WTC11 (cell line): Measurements from ENCODE around the gene NRDC. TPM values are rescaled to one million over a fixed set of nuclear protein-coding genes. Genes with fewer than 3 reads are reported as not detected.
A peak's percentile ranks its signal among the peaks of the same experiment; 100 is the strongest.

Experiments
- ATAC-seq: fragments of 200-7000 bp; cut with Tn5 transposase; 2 replicates; pipeline ENCODE4 v1.10.0; 2021; ENCODE audit warnings: mild to moderate bottlenecking, moderate library complexity
- CTCF ChIA-PET: fragments of 300-600 bp; sonication (Branson Sonifier 250); formaldehyde crosslinking; loops from one replicate; lab custom pipeline; 2021; ENCODE audit warnings: antibody characterized with exemption; lab: Charles Lee
- POLR2A ChIA-PET: fragments of 350-600 bp; sonication (Branson Sonifier 250); formaldehyde crosslinking; loops from one replicate; lab custom pipeline; 2021; ENCODE audit warnings: antibody characterized with exemption; lab: Charles Lee
- DNase-seq: peaks from one replicate; pipeline ENCODE4 v3.0.0; 2021; ENCODE audit warnings: low spot score
- H3K27ac Mint-ChIP-seq: 2 replicates; pipeline ENCODE4 v1.8.0; 2021; ENCODE audit warnings: mixed read lengths
- H3K27me3 Mint-ChIP-seq: 2 replicates; pipeline ENCODE4 v1.8.0; 2021; ENCODE audit warnings: low read depth, mild to moderate bottlenecking, moderate library complexity, mixed read lengths
- H3K36me3 Mint-ChIP-seq: 2 replicates; pipeline ENCODE4 v1.8.0; 2021; ENCODE audit warnings: mixed read lengths
- H3K4me1 Mint-ChIP-seq: 2 replicates; pipeline ENCODE4 v1.8.0; 2022; ENCODE audit warnings: mixed read lengths
- H3K4me3 Mint-ChIP-seq: 2 replicates; pipeline ENCODE4 v1.8.0; 2021; ENCODE audit warnings: mild to moderate bottlenecking, moderate library complexity, mixed read lengths
- H3K9me3 Mint-ChIP-seq: 2 replicates; pipeline ENCODE4 v1.8.0; 2021; ENCODE audit warnings: mixed read lengths
- CDX4 ChIP-seq: fragments of 250-450 bp; sonication (Bioruptor Pico); IDR thresholded peaks from 2 replicates; pipeline ENCODE4 v1.9.0; 2021; ENCODE audit warnings: moderate library complexity, mild to moderate bottlenecking, inconsistent platforms, borderline replicate concordance
- CREB1 ChIP-seq: sonication (generic); formaldehyde crosslinking; IDR thresholded peaks from 2 replicates; pipeline ENCODE4 v1.8.0; 2023; ENCODE audit warnings: mild to moderate bottlenecking, missing genetic modification reagents
- CREM ChIP-seq: sonication (generic); formaldehyde crosslinking; IDR thresholded peaks from 2 replicates; pipeline ENCODE4 v1.8.1; 2022; ENCODE audit warnings: mild to moderate bottlenecking, missing genetic modification reagents, moderate library complexity
- ELF4 ChIP-seq: sonication (generic); formaldehyde crosslinking; IDR thresholded peaks from 2 replicates; pipeline ENCODE4 v1.8.1; 2022; ENCODE audit warnings: low read depth, mild to moderate bottlenecking, moderate library complexity, missing genetic modification reagents
- FOXP1 ChIP-seq: sonication (generic); formaldehyde crosslinking; IDR thresholded peaks from 2 replicates; pipeline ENCODE4 v1.8.0; 2022; ENCODE audit warnings: missing genetic modification reagents, mild to moderate bottlenecking, moderate library complexity, borderline replicate concordance
- GABPB1 ChIP-seq: sonication (generic); formaldehyde crosslinking; IDR thresholded peaks from 2 replicates; pipeline ENCODE4 v1.8.1; 2023; ENCODE audit warnings: mild to moderate bottlenecking, missing genetic modification reagents
- IRF2 ChIP-seq: sonication (generic); formaldehyde crosslinking; IDR thresholded peaks from 2 replicates; pipeline ENCODE4 v1.8.0; 2022; ENCODE audit warnings: low read depth, missing genetic modification reagents, borderline replicate concordance
- KAT7 ChIP-seq: sonication (generic); formaldehyde crosslinking; IDR thresholded peaks from 2 replicates; pipeline ENCODE4 v1.8.1; 2023; ENCODE audit warnings: missing genetic modification reagents, mild to moderate bottlenecking, borderline replicate concordance
- MLX ChIP-seq: sonication (generic); formaldehyde crosslinking; IDR thresholded peaks from 2 replicates; pipeline ENCODE4 v1.8.1; 2023; ENCODE audit warnings: mild to moderate bottlenecking, missing genetic modification reagents, moderate library complexity
- NFE2L1 ChIP-seq: sonication (generic); formaldehyde crosslinking; IDR thresholded peaks from 2 replicates; pipeline ENCODE4 v1.8.1; 2023; ENCODE audit warnings: missing genetic modification reagents
- NR1H2 ChIP-seq: sonication (generic); formaldehyde crosslinking; IDR thresholded peaks from 2 replicates; pipeline ENCODE4 v1.9.0; 2021; ENCODE audit warnings: mild to moderate bottlenecking, moderate library complexity, missing genetic modification reagents
- NR3C1 ChIP-seq: sonication (generic); formaldehyde crosslinking; conservative IDR thresholded peaks from 2 replicates; pipeline ENCODE4 v1.8.1; 2023; ENCODE audit warnings: low read depth, mild to moderate bottlenecking, missing genetic modification reagents
- PRDM15 ChIP-seq: sonication (generic); formaldehyde crosslinking; IDR thresholded peaks from 2 replicates; pipeline ENCODE4 v1.8.0; 2022; ENCODE audit warnings: missing genetic modification reagents
- SMAD3 ChIP-seq: sonication (generic); formaldehyde crosslinking; IDR thresholded peaks from 2 replicates; pipeline ENCODE4 v1.8.0; 2022; ENCODE audit warnings: missing genetic modification reagents, mild to moderate bottlenecking, borderline replicate concordance
- TEAD1 ChIP-seq: sonication (generic); formaldehyde crosslinking; IDR thresholded peaks from 2 replicates; pipeline ENCODE4 v1.8.0; 2022; ENCODE audit warnings: mild to moderate bottlenecking, missing genetic modification reagents
- ZMAT4 ChIP-seq: fragments of 250-450 bp; sonication (Bioruptor Pico); IDR thresholded peaks from 2 replicates; pipeline ENCODE4 v1.9.0; 2021; ENCODE audit warnings: mild to moderate bottlenecking
- ZNF317 ChIP-seq: sonication (generic); formaldehyde crosslinking; IDR thresholded peaks from 2 replicates; pipeline ENCODE4 v1.8.1; 2023; ENCODE audit warnings: low read depth, mild to moderate bottlenecking, moderate library complexity, missing genetic modification reagents, borderline replicate concordance
- ZNF423 ChIP-seq: fragments of 250-450 bp; sonication (Bioruptor Pico); IDR thresholded peaks from 2 replicates; pipeline ENCODE4 v2.1.2; 2022; ENCODE audit warnings: mild to moderate bottlenecking, moderate library complexity
- ZNF671 ChIP-seq: fragments of 250-450 bp; sonication (Bioruptor Pico); IDR thresholded peaks from 2 replicates; pipeline ENCODE4 v1.8.0; 2021; ENCODE audit warnings: mild to moderate bottlenecking
- total RNA-seq: library from RNA; stranded (reverse); gene quantifications from 3 replicates; pipeline ENCODE4 v1.2.3, GENCODE V29; 2021
- TF ChIP-seq, protein P1 (sequence below): sonication (generic); formaldehyde crosslinking; IDR thresholded peaks from 2 replicates; pipeline ENCODE4 v1.8.1; 2022; ENCODE audit warnings: low read depth, mild to moderate bottlenecking, moderate library complexity, missing genetic modification reagents, borderline replicate concordance
- TF ChIP-seq, protein P2 (sequence below): fragments of 250-450 bp; sonication (Bioruptor Pico); IDR thresholded peaks from 2 replicates; pipeline ENCODE4 v1.8.0; 2021; ENCODE audit warnings: mild to moderate bottlenecking

The NRDC gene
- total RNA-seq, 1 experiment from 2014 or later: 201 TPM

- ChIA-PET POLR2A (no interaction called here), CTCF (interaction anchor here (1.7 kb wide), 1 partner anchor 11 kb away, joined by 8 read pairs; no protein-coding TSS in a partner anchor)
- Mint-ChIP-seq H3K36me3 (peaks cover 18% of the 10 kb centered on the region), H3K9me3 (peaks cover 6% of the 10 kb centered on the region), H3K4me1 (peaks cover 21% of the 10 kb centered on the region), H3K4me3 (no peak overlapping the region), H3K27ac (0 out of 2 replicates have a peak overlapping the region, but pooled peaks have one; percentile 38), H3K27me3 (no peaks in the 10 kb centered on the region)
- no peak for ATAC-seq
- TF ChIP-seq ZMAT4 (CRISPR knock-in tag): no peak
- TF ChIP-seq FOXP1 (CRISPR knock-in tag): no peak
- TF ChIP-seq KAT7 (CRISPR knock-in tag): no peak
- no peak for TF ChIP-seq ELF4 (CRISPR knock-in tag)
- no peak for DNase-seq
These were observed 30.0 kb upstream of the NRDC start for GRCh38 chr1:51908499-51908898.

DNA sequence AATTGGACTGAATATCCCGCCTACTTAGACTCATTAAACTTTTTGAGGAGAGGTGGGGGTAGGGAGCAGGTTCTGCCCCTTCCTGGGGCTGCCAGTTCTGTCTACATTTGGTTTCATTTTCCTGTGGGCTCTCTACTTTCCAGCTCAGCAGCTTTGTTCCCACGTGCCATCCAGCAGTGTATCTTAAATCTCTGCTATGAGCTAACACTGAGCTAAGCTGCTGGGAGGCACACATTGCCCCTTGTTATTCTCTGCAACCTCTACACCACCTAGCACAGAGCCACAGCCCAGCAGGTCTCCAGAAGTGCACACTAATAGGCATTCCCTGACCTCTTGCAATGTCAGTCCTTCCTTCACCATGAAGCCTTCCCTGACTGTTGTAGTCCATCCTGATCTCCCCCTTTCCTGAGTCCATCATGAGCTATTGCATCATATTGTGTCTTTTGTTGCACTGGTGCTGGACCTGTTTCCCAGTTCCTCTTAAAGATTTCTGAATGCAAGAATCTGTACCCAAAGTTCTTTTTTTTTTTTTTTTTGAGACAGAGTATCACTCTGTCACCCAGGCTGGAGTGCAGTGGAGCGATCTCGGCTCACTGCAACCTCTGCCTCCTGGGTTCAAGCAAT is 28.7 kb upstream of the NRDC start:
- H3K36me3 Mint-ChIP-seq: peaks cover 14% of the 10 kb centered on the region
- no peaks in the 10 kb centered on the region for H3K27me3 Mint-ChIP-seq
- H3K4me1 Mint-ChIP-seq: peaks cover 23% of the 10 kb centered on the region
- no peak overlapping the region for H3K4me3 Mint-ChIP-seq
- CTCF ChIA-PET: interaction anchor here (1.7 kb wide), 1 partner anchor 10 kb away, joined by 8 read pairs; no protein-coding TSS in a partner anchor
- H3K9me3 Mint-ChIP-seq: peaks cover 6% of the 10 kb centered on the region
- POLR2A ChIA-PET: interaction anchor here (0.7 kb wide), 2 partner anchors 442 to 569 kb away, joined by 5 read pairs; no protein-coding TSS in a partner anchor
- ATAC-seq: no peak
- no peak for DNase-seq
- TF ChIP-seq, protein P1, sequence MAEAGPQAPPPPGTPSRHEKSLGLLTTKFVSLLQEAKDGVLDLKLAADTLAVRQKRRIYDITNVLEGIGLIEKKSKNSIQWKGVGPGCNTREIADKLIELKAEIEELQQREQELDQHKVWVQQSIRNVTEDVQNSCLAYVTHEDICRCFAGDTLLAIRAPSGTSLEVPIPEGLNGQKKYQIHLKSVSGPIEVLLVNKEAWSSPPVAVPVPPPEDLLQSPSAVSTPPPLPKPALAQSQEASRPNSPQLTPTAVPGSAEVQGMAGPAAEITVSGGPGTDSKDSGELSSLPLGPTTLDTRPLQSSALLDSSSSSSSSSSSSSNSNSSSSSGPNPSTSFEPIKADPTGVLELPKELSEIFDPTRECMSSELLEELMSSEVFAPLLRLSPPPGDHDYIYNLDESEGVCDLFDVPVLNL: no peak
- no peak for TF ChIP-seq CDX4 (CRISPR knock-in tag)
- no peak for TF ChIP-seq NFE2L1 (CRISPR knock-in tag)
- no peak for TF ChIP-seq ZNF317
- TF ChIP-seq IRF2 (CRISPR knock-in tag): no peak
- TF ChIP-seq SMAD3 (CRISPR knock-in tag): no peak
- TF ChIP-seq CREM: no peak
- no peak for TF ChIP-seq KAT7 (CRISPR knock-in tag)
- TF ChIP-seq PRDM15: no peak
- TF ChIP-seq ZNF671 (CRISPR knock-in tag): no peak
- TF ChIP-seq ZNF423: no peak
- TF ChIP-seq ZMAT4 (CRISPR knock-in tag): no peak
- TF ChIP-seq NR1H2 (CRISPR knock-in tag): no peak
- no peak for TF ChIP-seq NR3C1 (CRISPR knock-in tag)
- no peak for TF ChIP-seq TEAD1 (CRISPR knock-in tag)
- TF ChIP-seq MLX: no peak
- TF ChIP-seq, protein P2, sequence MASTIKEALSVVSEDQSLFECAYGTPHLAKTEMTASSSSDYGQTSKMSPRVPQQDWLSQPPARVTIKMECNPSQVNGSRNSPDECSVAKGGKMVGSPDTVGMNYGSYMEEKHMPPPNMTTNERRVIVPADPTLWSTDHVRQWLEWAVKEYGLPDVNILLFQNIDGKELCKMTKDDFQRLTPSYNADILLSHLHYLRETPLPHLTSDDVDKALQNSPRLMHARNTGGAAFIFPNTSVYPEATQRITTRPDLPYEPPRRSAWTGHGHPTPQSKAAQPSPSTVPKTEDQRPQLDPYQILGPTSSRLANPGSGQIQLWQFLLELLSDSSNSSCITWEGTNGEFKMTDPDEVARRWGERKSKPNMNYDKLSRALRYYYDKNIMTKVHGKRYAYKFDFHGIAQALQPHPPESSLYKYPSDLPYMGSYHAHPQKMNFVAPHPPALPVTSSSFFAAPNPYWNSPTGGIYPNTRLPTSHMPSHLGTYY (CRISPR knock-in tag): no peak
- no peak for TF ChIP-seq CREB1 (CRISPR knock-in tag)
- no peak for TF ChIP-seq GABPB1 (CRISPR knock-in tag)
- peak overlapping the region; percentile 24 for H3K27ac Mint-ChIP-seq
